ENCODE measurements around the gene AHNAK.

Gene AHNAK

DNA sequence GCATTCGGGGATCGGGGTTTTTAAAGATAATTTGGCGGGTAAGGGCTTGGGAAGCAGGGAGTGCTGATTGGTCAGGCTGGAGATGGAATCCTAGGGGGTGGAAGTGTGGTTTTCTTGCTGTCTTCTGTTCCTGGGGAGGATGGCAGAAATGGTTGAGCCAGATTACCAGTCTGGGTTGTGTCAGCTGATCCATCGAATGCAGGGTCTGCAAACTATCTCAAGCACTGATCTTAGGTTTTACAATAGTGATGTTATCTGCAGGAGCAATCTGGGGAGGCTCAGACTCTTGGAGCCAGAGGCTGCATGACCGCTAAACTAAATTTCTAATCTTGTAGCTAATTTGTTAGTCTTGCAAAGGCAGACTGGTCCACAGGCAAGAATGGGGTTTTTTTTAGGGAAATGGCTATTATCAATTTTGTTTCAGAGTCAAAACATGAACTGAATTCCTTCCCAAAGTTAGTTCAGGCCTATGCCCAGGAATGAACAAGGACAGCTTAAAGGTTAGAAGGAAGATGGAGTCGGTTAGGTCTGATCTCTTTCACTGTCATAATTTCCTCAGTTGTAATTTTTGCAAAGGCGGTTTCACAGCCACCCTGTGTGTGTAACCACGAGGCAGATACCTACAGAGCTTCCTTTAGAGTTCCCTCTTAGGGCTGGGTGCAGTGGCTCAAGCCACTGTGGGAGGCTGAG is 117.6 kb downstream of the AHNAK start:
- DNase-seq: no peak

DNA sequence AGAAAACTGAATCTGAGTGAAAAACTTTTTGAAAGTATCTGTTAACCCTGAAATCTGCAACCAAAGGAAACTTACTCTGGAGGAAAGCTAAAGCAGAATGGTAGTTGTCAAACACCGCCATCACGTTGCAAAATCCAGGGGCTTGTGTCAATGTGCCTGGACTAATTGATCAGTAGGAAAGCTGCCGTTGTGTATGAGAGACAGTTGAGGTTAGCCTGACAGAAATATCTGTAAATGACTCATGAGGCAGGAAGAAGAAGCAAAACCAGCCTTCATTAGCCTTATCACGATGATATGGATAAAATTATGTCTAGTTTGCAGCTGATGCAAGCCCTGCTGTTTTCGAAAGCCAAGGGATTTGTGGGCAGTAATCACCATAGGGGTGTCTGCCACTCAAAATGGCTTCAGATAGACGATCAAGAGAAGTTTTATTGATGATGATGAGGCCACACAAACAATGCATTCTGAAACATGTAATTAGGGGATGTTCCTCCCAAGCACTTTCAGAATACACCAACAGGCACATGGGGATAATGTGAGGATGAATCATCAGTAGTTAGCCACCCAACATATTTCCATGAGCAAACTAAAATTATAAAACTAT is 118.9 kb downstream of the AHNAK start:
- DNase-seq: no peak

DNA sequence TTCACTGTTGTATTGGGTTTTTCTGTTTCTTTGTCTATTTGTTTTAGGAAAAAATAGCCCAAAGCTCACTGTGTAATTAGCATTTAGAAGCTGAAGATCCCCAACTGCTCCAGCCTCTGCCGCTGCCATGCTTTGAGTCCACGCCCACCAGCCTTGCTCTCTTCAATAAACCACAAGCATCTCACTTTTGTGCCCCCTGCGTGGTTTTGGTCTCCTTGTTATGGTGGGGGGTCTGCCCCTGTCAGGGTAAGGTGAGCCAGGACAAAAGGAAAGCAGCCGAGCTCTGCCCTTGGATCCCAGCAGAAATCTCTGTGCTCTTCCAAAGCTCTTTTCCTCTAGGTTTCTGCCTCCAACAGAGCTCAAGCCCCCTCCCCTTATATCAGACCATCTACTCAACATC is 123.6 kb downstream of the AHNAK start:
- no peak for DNase-seq

GRCh38 chr11:62421996-62422395 is 124.6 kb downstream of the AHNAK start:
- no peak for DNase-seq

DNA sequence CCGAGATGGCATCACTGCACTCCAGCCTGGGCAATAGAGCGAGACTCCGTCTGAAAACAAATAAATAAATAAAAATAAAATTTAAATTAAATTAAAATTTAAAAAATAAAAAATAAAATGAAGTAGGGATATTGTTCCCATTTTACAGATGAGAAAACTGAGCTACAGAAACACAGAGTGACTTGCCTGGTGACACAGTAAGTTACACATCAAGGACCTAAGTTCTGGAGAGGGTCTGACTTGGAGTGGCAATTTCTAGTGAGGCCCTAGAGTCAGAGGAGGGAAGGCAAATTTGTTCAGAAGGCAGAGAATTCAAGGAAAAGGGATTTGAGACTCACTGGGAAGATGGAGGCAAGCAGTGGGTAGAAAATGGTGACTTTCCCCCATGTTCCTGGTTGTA is 125.7 kb downstream of the AHNAK start:
- DNase-seq: no peak

- no peak for DNase-seq
Observed at GRCh38 chr11:62419943-62420342, 126.7 kb downstream of the AHNAK start.

DNA sequence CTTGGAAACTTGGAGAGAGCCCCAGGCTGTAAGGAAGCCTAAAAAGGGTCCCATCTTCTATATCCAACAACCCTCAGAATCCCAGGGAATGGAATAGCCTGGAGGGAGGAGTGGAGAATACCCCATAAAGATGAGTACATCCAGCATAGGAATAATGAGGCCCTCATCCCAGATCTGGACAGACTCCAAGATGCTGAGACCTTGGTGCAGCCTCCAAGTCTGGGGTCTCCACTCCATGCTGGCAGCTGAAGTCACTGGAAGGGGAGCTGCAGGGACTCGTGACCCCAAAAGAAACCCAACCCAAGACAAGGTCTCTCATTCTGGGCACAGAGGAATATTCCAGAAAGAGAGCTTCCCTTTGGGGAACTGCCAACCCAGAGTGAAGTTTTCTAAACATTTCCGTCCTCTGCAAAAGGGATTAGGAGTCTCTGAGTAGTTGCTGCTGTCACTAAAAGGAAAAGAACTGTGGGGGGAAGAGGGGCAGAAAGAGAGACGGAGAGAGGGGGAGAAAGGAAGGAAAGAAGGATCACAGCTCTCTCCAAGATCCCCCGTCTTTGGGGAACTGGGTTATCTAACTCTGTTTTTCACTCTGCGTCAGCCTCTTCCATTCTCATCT is 127.2 kb downstream of the AHNAK start:
- DNase-seq: no peak

- no peak for DNase-seq
Observed at GRCh38 chr11:62418733-62419132, 127.9 kb downstream of the AHNAK start, which contains the start of gene SCGB1A1. SCGB1A1 (plus strand) TSS chr11:62419033; CDS start chr11:62419096, 63 bp downstream.

- DNase-seq: no peak
Observed at GRCh38 chr11:62418136-62418535, 128.5 kb downstream of the AHNAK start.

DNA sequence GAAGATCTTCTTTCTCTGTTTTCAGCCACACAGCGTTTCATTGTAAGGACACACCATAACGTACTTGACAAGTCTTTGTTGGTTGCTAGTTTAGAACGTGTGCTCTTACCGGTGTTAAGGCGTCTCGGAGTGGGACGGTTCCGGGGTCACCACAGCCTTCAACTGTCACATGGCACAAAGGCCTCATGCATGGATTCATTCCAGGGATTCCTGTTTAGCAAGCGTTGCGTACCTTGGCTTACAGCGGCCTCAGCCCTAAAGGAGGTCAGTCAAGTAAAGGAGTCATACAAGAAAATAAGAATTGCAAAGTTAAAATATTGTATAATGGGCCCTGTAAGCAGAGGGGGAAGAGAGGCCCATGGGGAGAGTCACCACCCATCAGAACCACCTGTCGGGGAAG is 130.0 kb downstream of the AHNAK start:
- no peak for DNase-seq

GRCh38 chr11:62413060-62413696 is 133.4 kb downstream of the AHNAK start:
- DNase-seq: no peak

- no peak for DNase-seq
Observed at GRCh38 chr11:62411524-62411923, 135.1 kb downstream of the AHNAK start.

- DNase-seq: no peak
Observed at GRCh38 chr11:62410972-62411371, 135.6 kb downstream of the AHNAK start.

- DNase-seq: no peak
Observed at GRCh38 chr11:62409831-62410230, 136.8 kb downstream of the AHNAK start.

- DNase-seq: no peak
Observed at GRCh38 chr11:62406034-62406433, 140.6 kb downstream of the AHNAK start.

DNA sequence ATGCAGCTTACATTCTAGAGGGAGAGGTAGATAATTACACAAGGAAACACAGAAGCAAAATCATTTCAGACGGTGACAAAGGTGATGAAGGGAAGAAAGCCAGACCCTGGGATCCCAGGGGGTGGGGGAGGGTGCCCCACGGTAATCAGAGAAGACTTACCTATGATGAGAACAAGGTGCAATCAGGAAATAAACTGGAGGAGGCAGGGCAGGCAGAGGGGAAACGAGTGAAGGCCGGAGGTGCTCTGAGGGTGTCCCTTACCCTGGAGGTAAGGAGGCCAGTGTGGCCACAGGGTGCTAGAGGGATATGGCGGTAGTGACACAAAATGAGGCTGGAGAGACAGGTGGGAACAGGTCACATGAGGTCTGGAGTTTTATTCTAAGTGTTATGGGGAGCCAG is 141.7 kb downstream of the AHNAK start:
- no peak for DNase-seq

DNA sequence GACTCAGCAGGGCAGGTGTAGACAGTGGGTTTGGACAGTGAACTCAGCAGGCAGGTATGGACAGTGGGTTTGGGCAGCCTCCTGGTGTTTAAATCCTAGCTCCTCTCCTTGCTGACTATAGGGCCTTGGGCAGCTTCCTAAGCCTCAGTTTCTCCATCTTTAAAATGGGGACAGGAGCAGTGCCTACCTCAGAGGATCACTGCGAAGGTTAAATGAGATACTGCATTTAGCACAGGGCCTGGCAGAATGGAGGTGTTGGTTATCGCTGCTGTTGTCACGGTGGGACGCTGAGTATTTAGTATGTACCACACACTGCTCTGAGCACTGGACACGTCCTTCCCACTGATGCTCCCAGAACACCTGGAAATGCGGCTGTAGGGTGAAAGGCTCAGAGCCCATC is 142.2 kb downstream of the AHNAK start:
- DNase-seq: no peak

DNA sequence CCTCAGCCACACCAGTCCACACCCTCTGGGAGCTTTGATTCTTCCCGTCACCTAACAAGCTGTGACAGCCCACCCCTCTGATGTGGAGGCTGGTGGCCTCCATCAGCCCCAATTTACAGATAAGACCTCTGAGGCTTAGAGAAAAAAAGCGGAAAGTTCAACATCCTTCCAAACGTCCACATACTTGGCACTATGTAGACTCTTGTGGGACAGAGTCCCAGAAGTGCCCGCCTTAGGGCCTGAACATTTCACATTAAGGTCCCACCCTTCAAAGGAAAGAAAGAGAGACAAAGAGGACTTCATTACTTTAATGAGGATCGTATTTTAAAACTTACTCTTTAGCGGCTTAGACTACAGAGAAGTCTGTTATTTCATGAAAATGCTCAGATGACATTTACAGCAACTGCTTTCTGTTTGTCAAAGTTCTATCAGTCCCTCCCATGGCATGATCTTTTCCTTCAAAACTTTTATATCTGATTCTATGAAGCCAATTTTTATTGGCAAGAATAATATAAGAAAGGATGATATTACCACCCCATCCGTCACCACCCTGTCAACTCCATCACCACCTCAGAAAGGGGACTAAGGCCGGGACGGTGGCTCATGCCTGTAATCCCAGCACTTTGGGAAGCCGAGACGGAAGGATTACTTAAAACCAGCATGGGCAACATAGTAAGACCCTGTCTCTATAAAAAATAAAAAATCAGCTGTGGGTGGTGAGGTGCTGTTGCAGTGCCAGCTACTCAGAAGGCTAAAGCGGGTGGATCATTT is 143.5 kb downstream of the AHNAK start:
- no peak for DNase-seq

- DNase-seq: no peak
Observed at GRCh38 chr11:62402226-62402959, 144.2 kb downstream of the AHNAK start.

DNA sequence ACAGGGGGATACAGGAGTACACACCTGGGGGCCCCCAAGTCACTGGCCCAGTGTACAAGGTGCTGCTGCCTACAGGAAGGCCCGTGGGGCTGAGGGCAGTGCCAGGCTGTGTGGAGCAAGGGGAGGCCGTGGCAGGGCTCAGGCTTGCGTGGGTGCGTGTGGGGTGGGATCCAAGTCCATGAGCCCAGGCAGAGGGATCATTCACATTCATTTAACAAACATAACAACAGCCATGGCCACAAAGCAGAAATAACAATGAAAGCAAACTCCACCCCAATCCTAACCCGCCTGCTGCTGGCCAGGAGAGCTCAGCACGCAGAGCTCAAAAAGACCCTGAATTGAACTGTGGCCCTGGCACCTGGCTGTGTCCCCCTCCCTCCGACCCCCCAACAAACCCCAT is 144.8 kb downstream of the AHNAK start:
- DNase-seq: no peak

GRCh38 chr11:62401356-62401755 is 145.2 kb downstream of the AHNAK start:
- no peak for DNase-seq

DNA sequence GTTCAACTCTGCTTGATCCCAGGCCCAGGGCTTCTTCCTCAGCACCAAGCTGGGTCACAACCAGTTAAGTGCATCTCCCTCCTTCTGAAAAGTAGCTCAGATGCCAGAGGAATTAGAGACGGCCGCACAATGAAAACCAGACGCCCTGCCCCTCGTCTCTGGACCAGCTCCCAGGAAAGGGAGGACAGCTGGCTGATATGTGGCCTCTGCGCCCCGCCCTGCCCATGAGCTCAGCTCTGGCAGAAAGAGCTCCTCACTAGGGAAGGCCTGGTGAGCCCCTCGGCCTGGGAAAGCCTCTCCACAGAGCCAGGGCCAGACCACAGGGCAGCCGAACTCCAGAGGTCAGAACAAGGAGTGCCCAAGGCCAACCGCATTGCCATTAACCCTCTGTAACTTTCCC is 145.8 kb downstream of the AHNAK start:
- DNase-seq: no peak

All from cortex of kidney (tissue), 1 donor.